ENCODE data around the gene STOM.

The STOM gene

GRCh38 chr9:121299467-121300282, 70.4 kb downstream of the STOM start:
- no peak for TF ChIP-seq POLR2AphosphoS5 (IDR thresholded peaks at IDR 0.05; ENCODE audit: low read depth, low read length)
- TF ChIP-seq FOXP2 (optimal IDR thresholded peaks at IDR 0.05; ENCODE audit: borderline replicate concordance, extremely low read depth, extremely low read length, insufficient read depth), result no peak
- no peak for TF ChIP-seq REST (IDR thresholded peaks at IDR 0.05; ENCODE audit: insufficient read depth in 1 of 2, low read depth in 2 of 2, low read length in 2 of 2)
- TF ChIP-seq SIN3A (IDR thresholded peaks at IDR 0.05; ENCODE audit: borderline replicate concordance, insufficient read depth, low read length), result no peak
- no peak for TF ChIP-seq TAF1 (IDR thresholded peaks at IDR 0.05; ENCODE audit: borderline replicate concordance, insufficient read depth, low read length)

- TF ChIP-seq REST (IDR thresholded peaks at IDR 0.05; ENCODE audit: insufficient read depth in 1 of 2, low read depth in 2 of 2, low read length in 2 of 2), result no peak
- no peak for TF ChIP-seq POLR2AphosphoS5 (IDR thresholded peaks at IDR 0.05; ENCODE audit: low read depth, low read length)
- TF ChIP-seq TAF1 (IDR thresholded peaks at IDR 0.05; ENCODE audit: borderline replicate concordance, insufficient read depth, low read length), result no peak
- TF ChIP-seq FOXP2 (optimal IDR thresholded peaks at IDR 0.05; ENCODE audit: borderline replicate concordance, extremely low read depth, extremely low read length, insufficient read depth), result no peak
- TF ChIP-seq SIN3A (IDR thresholded peaks at IDR 0.05; ENCODE audit: borderline replicate concordance, insufficient read depth, low read length), result no peak
These were observed 71.2 kb downstream of the STOM start for GRCh38 chr9:121298689-121299466.

GRCh38 chr9:121298016-121298538, 72.0 kb downstream of the STOM start:
- TF ChIP-seq SIN3A (IDR thresholded peaks at IDR 0.05; ENCODE audit: borderline replicate concordance, insufficient read depth, low read length), result no peak
- no peak for TF ChIP-seq TAF1 (IDR thresholded peaks at IDR 0.05; ENCODE audit: borderline replicate concordance, insufficient read depth, low read length)
- TF ChIP-seq REST (IDR thresholded peaks at IDR 0.05; ENCODE audit: insufficient read depth in 1 of 2, low read depth in 2 of 2, low read length in 2 of 2), result no peak
- TF ChIP-seq POLR2AphosphoS5 (IDR thresholded peaks at IDR 0.05; ENCODE audit: low read depth, low read length), result no peak
- no peak for TF ChIP-seq FOXP2 (optimal IDR thresholded peaks at IDR 0.05; ENCODE audit: borderline replicate concordance, extremely low read depth, extremely low read length, insufficient read depth)

GRCh38 chr9:121297389-121297788, 72.7 kb downstream of the STOM start:
- TF ChIP-seq REST (IDR thresholded peaks at IDR 0.05; ENCODE audit: insufficient read depth in 1 of 2, low read depth in 2 of 2, low read length in 2 of 2), result no peak
- TF ChIP-seq FOXP2 (optimal IDR thresholded peaks at IDR 0.05; ENCODE audit: borderline replicate concordance, extremely low read depth, extremely low read length, insufficient read depth), result no peak
- no peak for TF ChIP-seq SIN3A (IDR thresholded peaks at IDR 0.05; ENCODE audit: borderline replicate concordance, insufficient read depth, low read length)
- TF ChIP-seq TAF1 (IDR thresholded peaks at IDR 0.05; ENCODE audit: borderline replicate concordance, insufficient read depth, low read length), result no peak
- TF ChIP-seq POLR2AphosphoS5 (IDR thresholded peaks at IDR 0.05; ENCODE audit: low read depth, low read length), result no peak
